NCI-H1048 (cell line): ENCODE results near the gene TINCR.

Experiments used
- DNase-seq: peaks from one replicate; lab custom pipeline; 2025; lab: John Stamatoyannopoulos, UW

The TINCR gene

DNA sequence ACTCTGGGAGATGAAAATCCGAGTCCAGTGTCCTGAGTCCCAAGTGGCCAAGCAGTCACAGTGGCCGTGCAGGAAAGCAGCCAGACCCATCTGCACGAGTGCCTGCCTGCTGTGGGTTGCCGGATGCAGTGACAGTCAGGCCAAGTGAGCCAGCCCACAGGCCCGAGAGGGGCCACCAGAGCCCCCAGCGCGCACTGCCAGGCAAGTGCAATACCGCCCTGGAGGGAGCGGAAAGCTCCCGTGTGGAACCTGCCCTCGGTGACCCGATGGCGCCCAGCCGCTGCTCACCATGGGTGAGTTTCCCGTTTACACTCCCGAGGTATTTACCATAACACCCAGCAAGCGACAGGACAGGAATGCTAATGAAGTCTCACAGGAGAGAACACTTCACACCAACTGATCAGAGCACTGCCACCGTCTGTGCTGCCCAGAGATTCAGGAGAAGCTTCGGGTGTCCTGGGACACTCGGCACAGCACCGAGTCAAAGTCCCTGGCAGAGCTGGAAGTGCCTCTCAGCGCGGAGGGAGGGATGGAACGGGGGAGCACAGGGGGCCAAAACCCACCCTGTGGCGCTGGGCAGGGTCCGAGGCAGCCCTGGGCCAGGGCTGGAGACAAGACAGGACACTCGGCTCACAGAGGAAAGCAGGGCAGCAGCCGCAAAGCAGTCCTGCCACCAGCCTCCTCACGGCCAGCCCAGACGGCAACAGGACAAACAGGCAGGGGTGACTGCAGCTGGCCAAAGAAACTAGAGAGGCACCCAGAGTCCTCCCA is 21.3 kb upstream of the TINCR start:
- DNase-seq = no peak

DNA sequence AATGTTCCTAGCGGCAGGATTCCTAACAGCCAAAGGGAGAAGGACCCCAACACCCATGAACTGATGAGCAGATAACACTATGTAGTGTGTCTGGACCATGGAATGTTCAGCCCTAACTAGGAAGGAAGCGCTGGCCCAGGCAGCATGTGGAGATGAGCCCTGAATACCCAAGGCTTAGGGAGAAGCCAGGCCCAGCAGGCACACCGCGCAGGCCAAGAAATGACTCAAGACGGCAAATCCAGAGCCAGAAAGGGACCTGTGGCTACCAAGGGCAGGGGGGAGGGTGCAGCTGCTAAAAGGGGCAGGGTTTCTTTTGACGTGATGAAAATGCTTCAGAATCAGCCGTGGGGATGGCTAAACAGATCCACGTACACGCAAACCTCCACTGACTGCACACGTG is 20.7 kb upstream of the TINCR start:
- DNase-seq = no peak

- DNase-seq = no peak
Measured at GRCh38 chr19:5587661-5588060, 19.9 kb upstream of the TINCR start.

- DNase-seq = no peak
Measured at GRCh38 chr19:5587071-5587455, 19.3 kb upstream of the TINCR start.

GRCh38 chr19:5586300-5587070 is 18.7 kb upstream of the TINCR start:
- no peak for DNase-seq

- no peak for DNase-seq
Measured at GRCh38 chr19:5585461-5586299, 17.9 kb upstream of the TINCR start.

GRCh38 chr19:5580161-5580571 is 12.4 kb upstream of the TINCR start:
- DNase-seq = no peak

- no peak for DNase-seq
Measured at GRCh38 chr19:5579697-5580096, 11.9 kb upstream of the TINCR start.

DNA sequence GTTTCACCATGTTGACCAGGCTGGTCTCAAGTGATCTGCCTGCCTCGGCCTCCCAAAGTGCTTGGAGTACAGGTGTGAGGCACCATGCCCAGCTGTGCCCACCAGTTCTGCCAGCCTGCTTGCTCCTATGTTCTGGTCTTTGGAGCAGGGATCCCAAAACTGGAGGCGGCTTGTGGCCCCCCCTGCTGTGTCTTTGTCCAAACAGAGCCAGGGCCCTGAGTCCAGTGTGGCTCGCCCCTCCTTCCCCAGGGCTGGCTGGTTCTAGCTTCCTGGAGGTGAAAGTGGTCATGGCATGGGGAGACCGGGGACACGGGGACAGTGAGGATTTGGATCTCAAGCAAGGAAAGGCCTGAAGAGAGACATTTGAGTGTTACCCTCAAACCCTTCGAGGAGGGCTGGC is 11.5 kb upstream of the TINCR start:
- no peak for DNase-seq

DNA sequence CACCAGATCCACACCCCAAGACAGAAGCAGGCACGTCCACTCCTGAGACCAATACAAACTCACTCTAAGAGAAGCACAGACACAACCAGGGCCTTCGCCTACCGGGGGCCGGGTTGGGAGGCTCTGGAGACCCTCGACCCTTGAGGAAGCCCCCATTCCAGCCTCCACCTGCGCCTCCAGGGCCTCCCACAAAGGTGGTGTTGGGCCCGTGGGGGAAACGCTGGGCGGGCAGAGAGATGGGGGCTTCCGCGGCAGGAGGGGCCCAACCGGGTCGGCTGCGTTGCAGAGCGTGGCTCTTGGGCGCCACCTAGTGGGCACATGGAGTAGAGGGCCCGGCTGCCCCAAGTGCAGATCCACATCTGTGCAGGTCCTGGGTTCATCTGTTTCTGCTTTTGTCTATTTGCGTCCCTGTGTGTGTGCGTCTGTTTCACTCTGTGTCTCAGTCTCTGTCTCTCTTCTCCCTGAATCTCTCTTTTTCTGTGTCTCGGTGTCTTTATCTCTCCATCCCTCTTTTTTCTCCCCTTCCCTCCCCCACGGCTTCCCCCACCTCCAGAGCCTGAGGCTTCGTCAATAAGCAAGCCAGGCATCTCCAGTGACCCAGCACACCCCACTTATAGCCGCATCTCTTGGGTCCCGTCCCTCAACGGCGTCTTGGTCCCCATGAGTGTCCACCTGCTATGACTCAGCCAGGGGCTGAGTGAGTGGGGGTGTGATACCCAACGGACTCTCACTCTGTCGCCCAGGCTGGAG is 10.5 kb upstream of the TINCR start:
- DNase-seq = peak; percentile 20

- no peak for DNase-seq
Measured at GRCh38 chr19:5575590-5575989, 7.8 kb upstream of the TINCR start.

- no peak for DNase-seq
Measured at GRCh38 chr19:5572556-5573286, 5.0 kb upstream of the TINCR start.

DNA sequence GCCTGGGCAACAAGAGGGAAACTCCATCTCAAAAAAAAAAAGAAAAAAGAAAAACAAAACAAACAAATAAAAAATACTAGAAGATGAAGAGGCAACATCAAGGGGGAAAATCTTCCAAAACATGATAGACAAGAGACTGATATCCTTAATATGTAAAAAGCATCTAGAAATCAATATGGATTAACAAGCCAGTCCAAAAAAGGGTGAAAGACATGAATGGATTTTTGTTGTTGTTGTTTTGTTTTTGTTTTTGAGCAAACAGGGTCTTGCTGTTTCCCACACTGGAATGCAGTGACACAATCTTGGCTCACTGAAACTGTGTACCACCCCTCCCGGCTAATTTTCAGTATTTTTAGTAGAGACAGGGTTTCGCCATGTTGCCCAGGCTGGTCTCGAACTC is 4.0 kb upstream of the TINCR start:
- DNase-seq = no peak

- DNase-seq = no peak
Measured at GRCh38 chr19:5567970-5568407, 236 bp upstream of the TINCR start.

DNA sequence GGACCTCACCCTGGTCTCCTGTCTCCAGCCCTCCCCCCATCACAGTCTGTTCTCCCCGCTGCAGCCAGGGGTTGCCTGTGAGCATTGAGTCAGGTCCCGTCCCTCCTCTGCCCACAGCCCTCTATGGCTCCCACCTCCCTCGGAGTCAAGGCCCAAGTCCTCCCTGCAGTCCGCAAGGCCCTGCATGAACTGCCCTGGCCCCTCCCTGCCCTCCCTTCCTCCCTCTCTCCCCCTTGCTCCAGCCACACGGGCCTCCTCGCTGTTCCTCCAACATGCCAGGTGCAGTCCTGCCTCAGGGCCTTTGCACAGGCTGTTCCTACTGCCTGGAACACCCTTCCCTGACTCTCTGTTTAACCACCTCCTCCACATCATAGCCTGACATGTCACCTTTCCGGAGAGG is 2.8 kb downstream of the TINCR start:
- DNase-seq = no peak

- no peak for DNase-seq
Measured at GRCh38 chr19:5563935-5564612, 3.7 kb downstream of the TINCR start.

- DNase-seq = no peak
Measured at GRCh38 chr19:5563008-5563431, 4.7 kb downstream of the TINCR start.

DNA sequence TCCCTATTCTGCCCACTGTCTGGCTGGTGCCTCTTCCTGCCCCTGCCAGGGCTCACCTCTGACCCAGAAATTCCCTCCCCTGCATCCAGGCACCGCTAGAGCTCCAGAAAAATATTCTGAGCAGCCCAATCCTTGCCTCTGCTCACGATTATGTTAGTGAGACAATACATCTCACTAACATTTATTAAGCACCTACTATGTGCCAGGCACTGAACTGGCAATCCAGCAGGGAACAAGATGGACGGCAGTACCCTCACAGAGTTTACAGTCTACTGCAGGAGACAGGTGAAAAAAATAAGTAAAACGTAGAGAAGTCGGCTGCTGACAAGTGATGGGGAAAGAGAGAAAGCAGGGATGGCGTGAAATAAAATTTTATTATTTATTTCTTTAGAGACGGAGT is 5.5 kb downstream of the TINCR start:
- DNase-seq = no peak

DNA sequence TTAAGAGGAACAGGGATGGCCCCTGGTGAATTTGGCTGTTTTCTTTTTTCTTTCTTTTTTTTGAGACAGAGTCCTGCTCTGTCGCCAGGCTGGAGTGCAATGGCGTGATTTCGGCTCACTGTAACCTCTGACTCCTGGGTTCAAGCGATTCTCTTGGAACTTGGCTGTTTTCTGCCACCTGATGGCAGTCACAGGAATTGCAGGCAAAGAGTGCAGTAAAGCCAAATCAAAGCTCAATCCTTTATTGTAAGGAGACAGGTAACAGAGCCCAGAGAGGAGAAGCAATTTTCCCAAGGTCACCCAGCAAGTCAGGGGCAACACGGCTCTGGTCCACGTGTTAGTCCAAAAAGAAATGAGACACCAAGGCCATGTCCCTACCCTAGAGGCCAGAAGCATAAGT is 6.2 kb downstream of the TINCR start:
- DNase-seq = no peak

- DNase-seq = no peak
Measured at GRCh38 chr19:5560156-5560555, 7.6 kb downstream of the TINCR start.

DNA sequence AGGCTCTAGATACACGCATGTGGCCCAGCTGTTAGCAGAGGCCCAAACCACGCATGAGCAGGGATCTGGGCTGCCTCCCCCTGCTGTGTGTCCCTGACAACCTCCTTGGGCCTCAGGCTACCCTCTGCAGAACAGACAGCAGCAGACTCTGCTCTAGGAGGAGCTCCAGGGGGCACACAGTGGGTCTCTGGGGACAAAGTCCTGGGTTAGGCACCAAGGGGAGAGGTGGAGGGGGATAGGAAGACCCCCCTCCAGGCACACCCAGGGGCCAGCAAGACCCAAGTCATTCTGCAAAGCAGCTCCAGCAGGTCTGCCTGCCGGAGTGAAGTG is 8.0 kb downstream of the TINCR start:
- no peak for DNase-seq
